GM12891 (cell line): ENCODE results near the gene GPS2.

Experiments used
- PAX5 ChIP-seq: IDR thresholded peaks from 2 replicates; pipeline ENCODE4 v1.6.1; 2011; ENCODE audit warnings: low read length, moderate library complexity, mild to moderate bottlenecking; ENCODE audit not compliant: insufficient read depth, severe bottlenecking
- POLR2A ChIP-seq: IDR thresholded peaks from 2 replicates; pipeline ENCODE4 v1.6.1; 2011; ENCODE audit warnings: low read depth, low read length, control low read depth
- POLR2AphosphoS5 ChIP-seq: IDR thresholded peaks from 2 replicates; pipeline ENCODE4 v1.6.1; 2011; ENCODE audit warnings: low read depth, low read length, control low read depth
- POU2F2 ChIP-seq: IDR thresholded peaks from 2 replicates; pipeline ENCODE4 v1.6.1; 2011; ENCODE audit warnings: low read depth, mild to moderate bottlenecking, control low read depth, low read length, moderate library complexity
- SPI1 ChIP-seq: IDR thresholded peaks from 2 replicates; pipeline ENCODE4 v1.6.1; 2011; ENCODE audit warnings: low read depth, low read length, control low read depth
- TAF1 ChIP-seq: IDR thresholded peaks from 2 replicates; pipeline ENCODE4 v1.6.1; 2011; ENCODE audit warnings: low read depth, low read length, control low read depth

- TF ChIP-seq POLR2A (no peak), POLR2AphosphoS5 (no peak), PAX5 (no peak), TAF1 (no peak), POU2F2 (no peak), SPI1 (no peak)
These were observed 9.9 kb upstream of the GPS2 start for GRCh38 chr17:7325031-7325528.
